DMS114 treated with DMSO at 0.1 percent for 48 hours (cell line): Measurements from ENCODE around the gene CDC5L.

Source experiments
- DNase-seq: peaks from one replicate; lab custom pipeline; 2025; ENCODE audit not compliant: unreplicated experiment; lab: John Stamatoyannopoulos, UW

The CDC5L gene

DNA sequence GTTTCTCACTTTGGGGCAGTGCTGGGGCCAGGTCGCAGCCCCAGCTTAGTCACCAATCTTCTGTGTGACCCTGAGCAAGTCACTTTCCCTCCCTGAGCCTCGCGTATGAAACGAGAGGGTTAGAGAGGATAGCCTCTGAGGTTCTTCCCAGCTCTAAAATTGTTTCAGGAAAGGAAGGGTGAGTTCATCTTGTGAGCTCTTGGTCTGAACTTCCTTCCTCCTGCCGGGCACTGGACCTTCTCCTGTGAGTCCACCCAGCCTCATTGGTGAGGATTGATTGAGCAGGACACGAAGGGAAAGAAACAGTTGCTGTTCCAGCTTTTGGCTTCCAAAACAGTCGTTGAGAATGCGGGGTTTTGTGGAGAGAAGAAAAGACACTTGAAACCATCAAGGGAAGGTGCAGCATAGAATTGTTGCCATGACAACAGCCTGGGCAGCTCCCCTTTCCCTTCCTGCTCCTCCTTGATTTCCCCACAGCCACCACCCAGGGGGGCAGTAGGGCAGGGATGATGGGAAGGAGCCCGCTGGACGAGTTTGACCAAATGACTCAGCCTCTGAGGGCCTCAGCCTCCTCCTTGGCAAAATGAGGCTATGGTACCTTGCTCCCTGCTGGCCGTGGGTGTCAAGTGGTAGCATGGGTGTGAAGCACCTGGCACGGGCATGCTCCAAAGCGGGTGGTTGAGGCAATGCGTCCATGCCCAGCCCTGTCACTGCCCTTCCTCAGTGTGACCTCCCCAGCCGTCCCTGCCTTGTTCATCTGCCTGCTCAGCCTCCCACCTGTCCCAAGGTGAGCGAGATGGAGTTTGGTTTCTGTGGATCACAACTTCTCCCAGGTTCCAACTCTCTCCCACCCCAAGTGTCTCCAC is 107.8 kb downstream of the CDC5L start:
- no peak for DNase-seq

DNA sequence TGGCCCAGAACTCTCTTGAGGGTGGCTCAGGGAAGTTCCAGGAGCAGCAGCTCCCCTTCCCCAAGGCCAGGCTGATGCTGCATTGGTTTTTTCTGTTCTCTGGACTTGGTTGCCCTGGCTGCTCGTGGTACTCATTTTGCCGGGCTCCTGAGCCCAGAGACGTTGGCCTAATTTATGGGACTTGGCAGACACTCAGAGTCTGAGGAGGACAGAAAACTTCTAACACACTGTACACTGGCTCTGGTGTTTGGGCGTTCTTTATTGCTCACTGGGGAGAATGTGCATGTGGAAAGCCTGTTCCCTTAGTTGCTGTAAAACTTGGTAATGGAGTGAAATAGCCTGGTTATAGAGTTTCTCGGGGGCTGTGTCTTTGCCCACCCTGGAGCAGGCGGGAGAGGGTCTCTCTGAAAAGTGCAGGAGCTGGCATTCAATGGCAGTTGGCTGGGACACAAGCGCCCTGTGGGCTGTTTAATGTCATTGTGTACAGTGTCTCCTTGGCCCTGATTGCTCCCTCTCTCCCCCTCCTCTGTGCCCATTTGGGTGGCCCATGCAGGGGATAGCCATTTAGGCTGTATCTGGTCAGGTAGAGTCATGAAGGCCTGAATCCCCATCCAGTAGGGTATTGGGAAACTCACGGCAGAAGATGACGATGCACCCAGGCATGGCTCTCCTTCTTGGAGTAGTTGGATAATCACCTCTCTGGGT is 109.3 kb downstream of the CDC5L start:
- no peak for DNase-seq

DNA sequence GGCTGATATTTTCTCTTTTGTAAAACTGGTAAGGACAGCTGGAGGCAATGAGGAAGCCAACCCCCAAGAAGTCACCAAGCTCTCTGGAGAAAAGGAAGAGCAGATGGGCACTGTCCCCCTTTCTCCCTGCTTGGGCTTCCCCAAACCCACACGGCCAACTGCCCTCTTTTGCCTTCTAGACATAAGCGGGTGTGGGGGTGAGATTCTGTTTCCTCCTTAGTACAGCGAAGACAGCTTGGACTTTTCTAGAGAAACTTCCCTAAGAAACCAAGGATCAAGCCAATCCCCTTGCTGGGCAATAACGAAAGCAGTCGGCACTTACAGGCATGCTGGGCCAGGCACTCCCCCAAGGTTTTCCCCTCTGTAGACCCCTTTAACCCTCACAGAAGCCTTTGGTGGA is 110.3 kb downstream of the CDC5L start:
- no peak for DNase-seq

DNA sequence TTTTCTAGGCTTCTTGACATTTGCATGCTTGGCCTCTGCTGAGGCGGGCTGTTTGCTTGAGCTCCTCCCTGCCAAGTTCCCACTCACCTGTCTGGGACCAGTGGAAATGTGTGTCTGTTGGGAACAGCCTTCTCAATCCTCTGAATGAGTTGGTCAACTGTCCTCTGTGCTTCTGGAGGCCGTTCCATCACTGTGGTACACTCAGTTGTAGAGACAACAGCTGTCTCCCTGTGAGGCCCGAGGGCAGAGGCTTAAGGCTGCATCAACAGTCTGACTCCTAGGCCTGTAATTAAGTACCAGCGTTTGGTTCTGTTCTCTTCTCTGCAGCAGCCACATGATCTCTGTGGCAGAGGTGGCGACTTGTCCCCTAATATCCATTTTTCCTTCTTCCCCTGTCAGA is 110.9 kb downstream of the CDC5L start:
- DNase-seq: no peak

DNA sequence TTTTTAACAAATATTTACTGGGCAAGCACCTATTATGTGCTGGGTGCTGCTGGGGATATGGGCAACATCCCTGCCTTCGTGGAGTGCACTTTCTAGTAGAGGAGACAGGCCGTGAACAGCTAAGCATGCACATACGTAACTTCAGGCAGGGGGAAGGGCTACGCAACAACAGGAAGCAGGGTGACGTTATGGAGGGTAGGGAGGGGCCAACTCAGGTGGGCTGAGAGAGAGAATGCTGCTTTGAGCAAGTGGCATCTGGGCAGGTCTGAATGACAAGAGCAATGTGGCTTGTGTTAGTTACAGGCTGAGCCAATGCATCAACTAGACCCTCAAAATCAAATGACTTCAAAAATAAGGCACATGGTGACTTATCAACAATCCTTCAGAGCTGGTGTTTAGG is 112.1 kb downstream of the CDC5L start:
- DNase-seq: no peak
